GM12878 (cell line): ENCODE measurements around the gene ZP2. TPM values are rescaled to one million over a fixed set of nuclear protein-coding genes. Genes with fewer than 3 reads are reported as not detected.

Experiments
- ATAC-seq: fragments of 200-7000 bp; cut with Tn5 transposase; 3 replicates; pipeline ENCODE4 v1.9.1; 2020; ENCODE audit warnings: mild to moderate bottlenecking, moderate library complexity
- BruUV-seq: library from RNA; stranded (reverse); fragments of 400-500 nt; replicated peaks from 2 replicates; lab custom pipeline; 2021; lab: Mats Ljungman, UMichigan
- CTCF ChIA-PET: fragments of 300-600 bp; sonication (Branson Sonifier 250); formaldehyde crosslinking; extraction: SDS; loops from one replicate; lab custom pipeline; 2021; ENCODE audit warnings: inconsistent platforms; lab: Yijun Ruan, JAX
- POLR2A ChIA-PET: fragments of 350-600 bp; formaldehyde crosslinking; extraction: SDS; loops from one replicate; lab custom pipeline; 2021; ENCODE audit warnings: inconsistent platforms; lab: Charles Lee
- RAD21 ChIA-PET: fragments of 300-600 bp; sonication (Branson Sonifier 250); formaldehyde crosslinking; loops from one replicate; lab custom pipeline; 2023; ENCODE audit warnings: antibody characterized with exemption; ENCODE audit not compliant: unreplicated experiment; lab: Charles Lee
- SMC1A ChIA-PET: fragments of 300-600 bp; sonication (Branson Sonifier 250); formaldehyde crosslinking; loops from one replicate; lab custom pipeline; 2023; ENCODE audit not compliant: unreplicated experiment, uncharacterized antibody; lab: Charles Lee
- DNase-seq: peaks from one replicate; pipeline ENCODE4 v3.0.0-alpha.2; 2011; ENCODE audit warnings: low read depth, low spot score
- FAIRE-seq: peaks from 3 replicates; lab custom pipeline; 2011; peaks lifted over from hg19 to GRCh38; lab: Jason Lieb, UNC
- H2AFZ ChIP-seq: 2 replicates; pipeline ENCODE4 v1.6.0; 2011; ENCODE audit warnings: low read depth, low read length, control low read depth; ENCODE audit not compliant: control insufficient read depth
- H3K27ac ChIP-seq: 2 replicates; pipeline ENCODE4 v1.5.1; 2011; ENCODE audit warnings: control low read depth; ENCODE audit not compliant: control insufficient read depth, insufficient read depth
- H3K27me3 ChIP-seq, 2 experiments: replicated peaks in 1 of 2; 2 replicates each; pipeline versions ENCODE4 v1.6.0 to v1.6.1; 2011; ENCODE audit warnings: low read length in 1 of 2; ENCODE audit not compliant: control insufficient read depth in 2 of 2, insufficient read depth in 2 of 2
- H3K36me3 ChIP-seq, 2 experiments: 2 replicates each; pipeline ENCODE4 v1.5.1; 2011; ENCODE audit warnings: low read length in 1 of 2; ENCODE audit not compliant: control insufficient read depth in 2 of 2, insufficient read depth in 2 of 2
- H3K4me1 ChIP-seq: 2 replicates; pipeline ENCODE4 v1.6.1; 2011; ENCODE audit warnings: mild to moderate bottlenecking, low read length, moderate library complexity, mixed read lengths; ENCODE audit not compliant: control insufficient read depth, insufficient read depth
- H3K4me2 ChIP-seq: 2 replicates; pipeline ENCODE4 v1.6.0; 2011; ENCODE audit warnings: control low read depth; ENCODE audit not compliant: control insufficient read depth, insufficient read depth
- H3K4me3 ChIP-seq: fragments of 200-600 bp; sonication (generic); 2 replicates; pipeline ENCODE4 v1.5.1; 2016
- H3K79me2 ChIP-seq: 2 replicates; pipeline ENCODE4 v1.6.0; 2011; ENCODE audit warnings: low read length; ENCODE audit not compliant: control insufficient read depth, insufficient read depth
- H3K9ac ChIP-seq: 2 replicates; pipeline ENCODE4 v1.8.0; 2011; ENCODE audit warnings: low read length, control low read depth, mixed read lengths; ENCODE audit not compliant: control insufficient read depth, insufficient read depth
- H3K9me3 ChIP-seq: replicated peaks from 3 replicates; pipeline ENCODE4 v1.5.1; 2011; ENCODE audit warnings: mild to moderate bottlenecking, low read length; ENCODE audit not compliant: control insufficient read depth, insufficient read depth
- H4K20me1 ChIP-seq: 2 replicates; pipeline ENCODE4 v1.6.0; 2011; ENCODE audit not compliant: control insufficient read depth, insufficient read depth
- CHD4 ChIP-seq: fragments of 200-600 bp; sonication (generic); IDR thresholded peaks from 2 replicates; pipeline ENCODE4 v1.6.1; 2016; ENCODE audit warnings: mild to moderate bottlenecking
- EGR1 ChIP-seq, 2 experiments: IDR thresholded peaks; 1 replicate in 1 of 2; 2 replicates in 1 of 2; pipeline ENCODE4 v1.6.1; 2011 to 2012; ENCODE audit warnings: low read depth in 2 of 2, low read length in 2 of 2, borderline replicate concordance in 1 of 2, mild to moderate bottlenecking in 1 of 2, moderate library complexity in 1 of 2
- EP300 ChIP-seq, 2 experiments: fragments of 150-350 bp in 1 of 2; IDR thresholded peaks; 2 replicates each; pipeline ENCODE4 v1.6.1; 2011 to 2012; ENCODE audit warnings: low read depth in 2 of 2, low read length in 2 of 2, borderline replicate concordance in 1 of 2, improper control_type of control experiment in 1 of 2, inconsistent platforms in 1 of 2; ENCODE audit not compliant: control insufficient read depth in 1 of 2
- FOXM1 ChIP-seq: IDR thresholded peaks from 2 replicates; pipeline ENCODE4 v1.6.1; 2012; ENCODE audit warnings: low read depth, mild to moderate bottlenecking, inconsistent platforms, low read length, moderate library complexity
- GATAD2B ChIP-seq: fragments of 450-650 bp; conservative IDR thresholded peaks from 2 replicates; pipeline ENCODE4 v1.6.1; 2017; ENCODE audit warnings: low read depth, mild to moderate bottlenecking, moderate library complexity
- IRF4 ChIP-seq: IDR thresholded peaks from 2 replicates; pipeline ENCODE4 v1.6.1; 2011; ENCODE audit warnings: low read depth, low read length
- NFYB ChIP-seq: IDR thresholded peaks from 2 replicates; pipeline ENCODE4 v1.6.1; 2011; ENCODE audit warnings: low read depth, mild to moderate bottlenecking, low read length, improper control_type of control experiment, moderate library complexity; ENCODE audit not compliant: insufficient read depth
- POLR2AphosphoS5 ChIP-seq: IDR thresholded peaks from 2 replicates; pipeline ENCODE4 v1.6.1; 2011; ENCODE audit warnings: mild to moderate bottlenecking, low read length, inconsistent platforms
- RELB ChIP-seq: fragments of 450-650 bp; IDR thresholded peaks from 2 replicates; pipeline ENCODE4 v1.6.1; 2017; ENCODE audit warnings: low read depth, mild to moderate bottlenecking, moderate library complexity
- SMAD5 ChIP-seq: IDR thresholded peaks from 2 replicates; pipeline ENCODE4 v1.6.1; 2016; ENCODE audit warnings: antibody characterized with exemption, low read depth
- SP1 ChIP-seq: IDR thresholded peaks from one replicate; pipeline ENCODE4 v1.6.1; 2011; ENCODE audit warnings: low read depth, low read length
- ZNF687 ChIP-seq: fragments of 450-650 bp; IDR thresholded peaks from 2 replicates; pipeline ENCODE4 v1.6.1; 2017; ENCODE audit warnings: mild to moderate bottlenecking, moderate library complexity
- ZZZ3 ChIP-seq: IDR thresholded peaks from 2 replicates; pipeline ENCODE4 v1.6.1; 2011; ENCODE audit warnings: low read depth; ENCODE audit not compliant: control insufficient read depth, insufficient read length
- WGBS: methylation state at CpG from one replicate; pipeline ENCODE4 v1.1.6; 2016; ENCODE audit warnings: low lambda C conversion rate; ENCODE audit not compliant: insufficient replicate concordance, insufficient coverage; ENCODE audit errors: missing lambda C conversion rate; 5-methylcytosine and 5-hydroxymethylcytosine counted together
- in situ Hi-C: fragments of 300-500 bp; cut with MboI; formaldehyde crosslinking; loops from 9 replicates; pipeline ENCODE4 v1.14.3; 2018; ENCODE audit warnings: mixed read lengths
- intact Hi-C: fragments of 100-400 bp; cut with micrococcal nuclease; formaldehyde crosslinking; loops from one replicate; pipeline ENCODE4 v1.14.2; 2022; ENCODE audit not compliant: unreplicated experiment
- polyA plus RNA-seq, 11 experiments: library from polyadenylated mRNA; depleted of rRNA in 4 of 11; unstranded in 6 of 11; stranded (reverse) in 5 of 11; fragments of >200 nt; fragmentation: Nextera tagmentation in 4 of 11; fragmentation: Illumina TruSeq in 1 of 11; extraction: Ambion mirVana in 4 of 11; extraction: Trizol in 1 of 11; gene quantifications; 1 replicate in 1 of 11; 2 replicates in 10 of 11; pipeline versions ENCODE4 v1.2.1 to v1.2.3, GENCODE V29; 2011 to 2016; ENCODE audit warnings: inconsistent platforms in 2 of 11, missing spikeins in 2 of 11, low read depth in 1 of 11
- total RNA-seq, 4 experiments: library from RNA; depleted of rRNA in 3 of 4; stranded (reverse); fragments of >200 nt in 3 of 4; fragmentation: Illumina TruSeq in 1 of 4; extraction: Trizol in 1 of 4; gene quantifications; 2 replicates each; pipeline versions ENCODE4 v1.2.1 to v1.2.3, GENCODE V29; 2013 to 2021
- TF ChIP-seq, protein P1 (sequence below): fragments of 450-650 bp; IDR thresholded peaks from 2 replicates; pipeline ENCODE4 v1.6.1; 2016; ENCODE audit warnings: mild to moderate bottlenecking

Gene ZP2
- total and polyA plus RNA-seq, 10 of the 15 experiments (the other 5 are each of a cell fraction or from before 2014, with no cell fraction given): 0.11 to 0.33 (median 0.16) TPM; not detected in 1

GRCh38 chr16:21242756-21243155 is 31.4 kb upstream of the ZP2 start (continued):
- TF ChIP-seq ZNF687 (no peak), SMAD5 (no peak), ZZZ3 (no peak)

- ATAC-seq: no peak
- whole genome bisulfite sequencing: 44% methylated on average over 4 of the region's 4 CpGs
- no peaks in the 10 kb centered on the region for H3K79me2 ChIP-seq
- no TSS peak for BruUV-seq
- H3K27ac ChIP-seq: no peak overlapping the region
- in situ Hi-C loops (no loop called here), intact Hi-C loops (no loop called here)
- no peak for TF ChIP-seq FOXM1
- TF ChIP-seq IRF4: no peak
- TF ChIP-seq EP300 (IDR thresholded peaks at IDR 0.05; ENCODE audit: borderline replicate concordance in 1 of 2, control insufficient read depth in 1 of 2, low read depth in 2 of 2, low read length in 2 of 2): no peak
- no peak for TF ChIP-seq SMAD5
- TF ChIP-seq, protein P1, sequence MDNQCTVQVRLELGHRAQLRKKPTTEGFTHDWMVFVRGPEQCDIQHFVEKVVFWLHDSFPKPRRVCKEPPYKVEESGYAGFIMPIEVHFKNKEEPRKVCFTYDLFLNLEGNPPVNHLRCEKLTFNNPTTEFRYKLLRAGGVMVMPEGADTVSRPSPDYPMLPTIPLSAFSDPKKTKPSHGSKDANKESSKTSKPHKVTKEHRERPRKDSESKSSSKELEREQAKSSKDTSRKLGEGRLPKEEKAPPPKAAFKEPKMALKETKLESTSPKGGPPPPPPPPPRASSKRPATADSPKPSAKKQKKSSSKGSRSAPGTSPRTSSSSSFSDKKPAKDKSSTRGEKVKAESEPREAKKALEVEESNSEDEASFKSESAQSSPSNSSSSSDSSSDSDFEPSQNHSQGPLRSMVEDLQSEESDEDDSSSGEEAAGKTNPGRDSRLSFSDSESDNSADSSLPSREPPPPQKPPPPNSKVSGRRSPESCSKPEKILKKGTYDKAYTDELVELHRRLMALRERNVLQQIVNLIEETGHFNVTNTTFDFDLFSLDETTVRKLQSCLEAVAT: no peak
- TF ChIP-seq GATAD2B: no peak
- TF ChIP-seq NFYB: no peak
- TF ChIP-seq CHD4: no peak
- TF ChIP-seq SP1: no peak
- TF ChIP-seq EGR1 (IDR thresholded peaks at IDR 0.05; ENCODE audit: borderline replicate concordance in 1 of 2, low read depth in 2 of 2, low read length in 2 of 2): no peak
- TF ChIP-seq RELB: no peak
- no peak for TF ChIP-seq POLR2AphosphoS5
- no peaks in the 10 kb centered on the region for H4K20me1 ChIP-seq
- H2AFZ ChIP-seq: no peak overlapping the region
- no peak for FAIRE-seq
- H3K9me3 ChIP-seq: no peaks in the 10 kb centered on the region
- DNase-seq: no peak
- no peak overlapping the region for H3K4me2 ChIP-seq
- H3K9ac ChIP-seq: no peak overlapping the region
- H3K27me3 ChIP-seq: no peaks in the 10 kb centered on the region; a peak in 1 of 4 replicates
- no peaks in the 10 kb centered on the region for H3K4me1 ChIP-seq
- ChIA-PET CTCF (no interaction called here), SMC1A (interaction anchor here (1.1 to 1.8 kb wide), 2 partner anchors 9 to 38 kb away, joined by 3 to 5 read pairs; no protein-coding TSS in a partner anchor), RAD21 (interaction anchor here (0.5 kb wide), 1 partner anchor 13 kb away, joined by 6 read pairs; no protein-coding TSS in a partner anchor), POLR2A (no interaction called here)
- H3K4me3 ChIP-seq: no peak overlapping the region
- H3K36me3 ChIP-seq: no peaks in the 10 kb centered on the region
Observed at GRCh38 chr16:21239646-21240045, 28.3 kb upstream of the ZP2 start.
